K562 (cell line): ENCODE data around the gene ZNF384. TPM values are rescaled to one million over a fixed set of nuclear protein-coding genes. Genes with fewer than 3 reads are reported as not detected.

ENCODE experiments used
- ATAC-seq: fragments of 200-7000 bp; cut with Tn5 transposase; 3 replicates; pipeline ENCODE4 v1.9.1; 2020; ENCODE audit warnings: moderate library complexity
- BruUV-seq: library from RNA; stranded (reverse); fragments of 400-500 nt; replicated peaks from 2 replicates; lab custom pipeline; 2021; lab: Mats Ljungman, UMichigan
- CTCF ChIA-PET: fragments of 300-600 bp; formaldehyde crosslinking; extraction: SDS; loops from one replicate; lab custom pipeline; 2021; ENCODE audit warnings: low intra/inter-chr PET ratio; lab: Yijun Ruan, JAX
- POLR2A ChIA-PET: fragments of 300-600, 350-650 bp; sonication (Branson Sonifier 250); formaldehyde crosslinking; extraction: SDS; loops from one replicate; lab custom pipeline; 2021; ENCODE audit warnings: antibody characterized with exemption, inconsistent platforms; lab: Yijun Ruan, JAX
- DNase-seq, 4 experiments: peaks; one replicate each; pipeline versions ENCODE4 v3.0.0 to v3.0.0-alpha.2; 2011 to 2018; ENCODE audit warnings: low spot score in 3 of 4, mixed read lengths in 3 of 4; ENCODE audit errors: extremely low read depth in 1 of 4
- FAIRE-seq: peaks from 2 replicates; lab custom pipeline; 2011; peaks lifted over from hg19 to GRCh38; lab: Jason Lieb, UNC
- H2AFZ ChIP-seq: 2 replicates; pipeline ENCODE4 v1.6.0; 2011; ENCODE audit warnings: low read depth, low read length, control low read depth, inconsistent platforms
- H3K27ac ChIP-seq: fragments of 200-600 bp; 3 replicates; pipeline ENCODE4 v1.8.0; 2011; ENCODE audit warnings: low read depth, mild to moderate bottlenecking, control low read depth, inconsistent platforms, low read length, moderate library complexity, mixed read lengths; ENCODE audit errors: extremely low read depth
- H3K27me3 ChIP-seq, 2 experiments: fragments of 300-600 bp in 1 of 2; 2 replicates in 1 of 2; 3 replicates in 1 of 2; pipeline versions ENCODE4 v1.6.0 to v1.8.0; 2011; ENCODE audit warnings: inconsistent platforms in 2 of 2, low read length in 2 of 2, mild to moderate bottlenecking in 1 of 2, mixed read lengths in 1 of 2, moderate library complexity in 1 of 2; ENCODE audit not compliant: control insufficient read depth in 2 of 2, insufficient read depth in 2 of 2
- H3K36me3 ChIP-seq: fragments of 300-600 bp; 3 replicates; pipeline ENCODE4 v1.8.0; 2011; ENCODE audit warnings: mild to moderate bottlenecking, low read length, inconsistent platforms; ENCODE audit not compliant: control insufficient read depth, insufficient read depth
- H3K4me1 ChIP-seq, 2 experiments: fragments of 200-600 bp in 1 of 2; replicated peaks in 1 of 2; 2 replicates in 1 of 2; 3 replicates in 1 of 2; pipeline versions ENCODE4 v1.5.1 to v1.8.0; 2011; ENCODE audit warnings: inconsistent platforms in 2 of 2, low read length in 2 of 2, mild to moderate bottlenecking in 1 of 2, mixed read lengths in 1 of 2, moderate library complexity in 1 of 2; ENCODE audit not compliant: control insufficient read depth in 2 of 2, insufficient read depth in 2 of 2
- H3K4me2 ChIP-seq: 2 replicates; pipeline ENCODE4 v1.6.1; 2011; ENCODE audit warnings: low read length, control low read depth, inconsistent platforms, mixed read lengths; ENCODE audit not compliant: insufficient read depth
- H3K4me3 ChIP-seq: fragments of 200-600 bp; sonication (generic), shearing (Covaris generic); 2 replicates; pipeline ENCODE4 v1.5.1; 2016; ENCODE audit warnings: control low read depth, inconsistent platforms
- H3K79me2 ChIP-seq: fragments of 200-600 bp; 3 replicates; pipeline ENCODE4 v1.8.0; 2011; ENCODE audit warnings: low read length, inconsistent platforms; ENCODE audit not compliant: control insufficient read depth, insufficient read depth
- H3K9ac ChIP-seq, 2 experiments: 2 replicates each; pipeline versions ENCODE4 v1.6.0 to v1.6.1; 2011; ENCODE audit warnings: low read depth in 2 of 2, low read length in 2 of 2, control low read depth in 1 of 2, inconsistent platforms in 1 of 2, mild to moderate bottlenecking in 1 of 2, mixed read lengths in 1 of 2; ENCODE audit not compliant: insufficient read depth in 1 of 2
- H3K9me1 ChIP-seq: one replicate; pipeline ENCODE4 v1.6.0; 2011; ENCODE audit warnings: inconsistent platforms, mild to moderate bottlenecking, low read length, moderate library complexity; ENCODE audit not compliant: control insufficient read depth, insufficient read depth
- H3K9me3 ChIP-seq: replicated peaks from 2 replicates; pipeline ENCODE4 v1.5.1; 2011; ENCODE audit warnings: low read depth, low read length, inconsistent platforms; ENCODE audit not compliant: control insufficient read depth, insufficient read depth
- H4K20me1 ChIP-seq: replicated peaks from 2 replicates; pipeline ENCODE4 v1.6.1; 2011; ENCODE audit warnings: low read length, inconsistent platforms, mixed read lengths; ENCODE audit not compliant: control insufficient read depth, insufficient read depth
- CUX1 ChIP-seq: fragments of 200-800 bp; sonication (Bioruptor generic); IDR thresholded peaks from 2 replicates; pipeline ENCODE4 v1.6.1; 2016; ENCODE audit warnings: missing genetic modification characterization, missing compliant biosample characterization
- RBFOX2 ChIP-seq: fragments of 200-400 bp; formaldehyde crosslinking; IDR thresholded peaks from 2 replicates; pipeline ENCODE4 v1.6.1; 2017; ENCODE audit warnings: low read depth, mild to moderate bottlenecking, low read length, moderate library complexity
- WGBS: fragments of 100-300 bp; shearing (Covaris generic); methylation state at CpG from one replicate; pipeline ENCODE4 v1.1.6; 2016; ENCODE audit warnings: low coverage, mixed read lengths; ENCODE audit not compliant: insufficient coverage; ENCODE audit errors: missing lambda C conversion rate; 5-methylcytosine and 5-hydroxymethylcytosine counted together
- in situ Hi-C: fragments of 300-500 bp; cut with MboI; formaldehyde crosslinking; loops from 4 replicates; pipeline ENCODE4 v1.15.0; 2018; ENCODE audit warnings: inconsistent platforms, mixed read lengths
- intact Hi-C: fragments of 100-400 bp; cut with micrococcal nuclease; formaldehyde crosslinking; loops from 2 replicates; pipeline ENCODE4 v1.14.2; 2022
- polyA plus RNA-seq, 8 experiments: library from polyadenylated mRNA; depleted of rRNA in 4 of 8; stranded (reverse) in 5 of 8; unstranded in 3 of 8; fragments of >200 nt; fragmentation: Nextera tagmentation in 2 of 8; fragmentation: Illumina TruSeq in 1 of 8; extraction: Ambion mirVana in 2 of 8; extraction: Trizol in 1 of 8; gene quantifications; 2 replicates each; pipeline versions ENCODE4 v1.2.1 to v1.2.3, GENCODE V29; 2011 to 2014; ENCODE audit warnings: inconsistent platforms in 1 of 8, missing spikeins in 1 of 8
- total RNA-seq, 7 experiments: library from RNA; depleted of rRNA in 6 of 7; stranded (reverse); fragments of >200 nt in 6 of 7; fragmentation: Illumina TruSeq in 2 of 7; extraction: Trizol in 2 of 7; gene quantifications; 2 replicates each; pipeline versions ENCODE4 v1.2.1 to v1.2.3, GENCODE V29; 2011 to 2021; ENCODE audit warnings: low replicate concordance in 1 of 7

Gene ZNF384
- total and polyA plus RNA-seq, 9 of the 15 experiments (the other 6 are each of a cell fraction or from before 2014, with no cell fraction given), result 0.36 to 64.8 (median 21.3) TPM

- peaks cover 19% of the 10 kb centered on the region for H3K79me2 ChIP-seq
- FAIRE-seq (no peak), ATAC-seq (no peak), DNase-seq (no peak)
- H3K9me1 ChIP-seq, result no peaks in the 10 kb centered on the region
- peaks cover 2 to 9% of the 10 kb centered on the region in 2 experiments; a peak in 4 of 5 replicates for H3K4me1 ChIP-seq
- WGBS, result 94% methylated on average over 12 of the region's 29 CpGs
- H2AFZ ChIP-seq, result no peak overlapping the region
- H3K27me3 ChIP-seq, result no peaks in the 10 kb centered on the region
- peaks cover 25% of the 10 kb centered on the region; the same call in 2 of the 3 replicates for H3K36me3 ChIP-seq
- BruUV-seq, result no TSS peak
- no peaks in the 10 kb centered on the region for H4K20me1 ChIP-seq
- TF ChIP-seq CUX1 (no peak), RBFOX2 (peak; percentile 41; the same call in 1 of the 2 replicates)
- H3K4me3 ChIP-seq, result no peak overlapping the region
- ChIA-PET CTCF (no interaction called here), POLR2A (no interaction called here)
- no peak overlapping the region; a peak in 2 of 4 replicates for H3K9ac ChIP-seq
- H3K4me2 ChIP-seq, result no peak overlapping the region
- in situ Hi-C loops (no loop called here), intact Hi-C loops (no loop called here)
- no peak overlapping the region for H3K27ac ChIP-seq
- no peaks in the 10 kb centered on the region for H3K9me3 ChIP-seq
Measured at GRCh38 chr12:6620885-6621274, 68.3 kb downstream of the ZNF384 start.
